Mesendoderm (in vitro differentiated cells): ENCODE data around the gene SLC35F1.

Source experiments
- DNase-seq: peaks from one replicate; pipeline ENCODE4 v3.0.0; 2013
- H2AK5ac ChIP-seq: 2 replicates; pipeline ENCODE4 v1.6.1; 2013; ENCODE audit warnings: low read length, inconsistent platforms
- H2BK120ac ChIP-seq: 2 replicates; pipeline ENCODE4 v1.6.1; 2013; ENCODE audit warnings: low read depth, mild to moderate bottlenecking, low read length, moderate library complexity, mixed read lengths
- H2BK15ac ChIP-seq: replicated peaks from 2 replicates; pipeline ENCODE4 v1.6.1; 2013; ENCODE audit warnings: low read depth, mild to moderate bottlenecking, moderate library complexity
- H2BK5ac ChIP-seq: 2 replicates; pipeline ENCODE4 v1.6.1; 2013; ENCODE audit warnings: low read length, inconsistent platforms
- H3K18ac ChIP-seq: 2 replicates; pipeline ENCODE4 v1.6.1; 2013; ENCODE audit warnings: mild to moderate bottlenecking, low read length, mixed read lengths
- H3K23ac ChIP-seq: one replicate; pipeline ENCODE4 v1.6.1; 2013; ENCODE audit warnings: low read length
- H3K27ac ChIP-seq: 2 replicates; pipeline ENCODE4 v1.5.1; 2013; ENCODE audit warnings: low read depth, mild to moderate bottlenecking, inconsistent platforms, low read length, moderate library complexity
- H3K27me3 ChIP-seq: 2 replicates; pipeline ENCODE4 v1.6.1; 2013; ENCODE audit warnings: low read length, control low read depth, mild to moderate bottlenecking, inconsistent platforms; ENCODE audit not compliant: insufficient read depth, poor library complexity
- H3K36me3 ChIP-seq: 2 replicates; pipeline ENCODE4 v1.6.1; 2013; ENCODE audit warnings: low read length, inconsistent platforms; ENCODE audit not compliant: control insufficient read depth, insufficient read depth
- H3K4ac ChIP-seq: one replicate; pipeline ENCODE4 v1.6.1; 2013; ENCODE audit warnings: low read depth, mild to moderate bottlenecking, low read length, moderate library complexity
- H3K4me1 ChIP-seq: 2 replicates; pipeline ENCODE4 v1.6.1; 2013; ENCODE audit warnings: low read depth, low read length, inconsistent platforms; ENCODE audit not compliant: control insufficient read depth
- H3K4me2 ChIP-seq: 2 replicates; pipeline ENCODE4 v1.6.1; 2013; ENCODE audit warnings: low read length
- H3K4me3 ChIP-seq: 2 replicates; pipeline ENCODE4 v1.5.1; 2013; ENCODE audit warnings: mild to moderate bottlenecking, low read length
- H3K56ac ChIP-seq: one replicate; pipeline ENCODE4 v1.6.1; 2013; ENCODE audit warnings: low read length
- H3K79me1 ChIP-seq: 2 replicates; pipeline ENCODE4 v1.6.1; 2013; ENCODE audit warnings: low read length, inconsistent platforms
- H3K79me2 ChIP-seq: 2 replicates; pipeline ENCODE4 v1.6.1; 2013; ENCODE audit warnings: mild to moderate bottlenecking, low read length; ENCODE audit not compliant: control insufficient read depth, insufficient read depth
- H3K9ac ChIP-seq: 2 replicates; pipeline ENCODE4 v1.6.1; 2013; ENCODE audit warnings: low read length, inconsistent platforms
- H4K5ac ChIP-seq: one replicate; pipeline ENCODE4 v1.6.1; 2013; ENCODE audit warnings: low read length
- H4K8ac ChIP-seq: one replicate; pipeline ENCODE4 v1.6.1; 2013; ENCODE audit warnings: low read depth, mild to moderate bottlenecking, control low read depth, low read length, moderate library complexity
- WGBS: extraction: QIAGEN DNeasy Blood & Tissue Kit; methylation state at CpG from one replicate; pipeline ENCODE4 v1.1.7; 2013; ENCODE audit warnings: low lambda C conversion rate, missing lambda C conversion rate; ENCODE audit not compliant: insufficient coverage; ENCODE audit errors: extremely low coverage; 5-methylcytosine and 5-hydroxymethylcytosine counted together

The SLC35F1 gene

GRCh38 chr6:118123503-118124037 is 216.5 kb downstream of the SLC35F1 start:
- H2BK5ac ChIP-seq, result no peak overlapping the region
- H3K79me2 ChIP-seq, result no peaks in the 10 kb centered on the region
- no peaks in the 10 kb centered on the region for H3K79me1 ChIP-seq
- H3K27ac ChIP-seq, result no peak overlapping the region
- H3K23ac ChIP-seq, result no peak overlapping the region
- no peaks in the 10 kb centered on the region for H3K27me3 ChIP-seq
- H3K56ac ChIP-seq, result no peak overlapping the region
- no peak overlapping the region for H3K4me2 ChIP-seq
- no peak overlapping the region for H3K9ac ChIP-seq
- WGBS, result no CpG with 5 or more reads among the region's 1 CpG
- H4K8ac ChIP-seq, result no peak overlapping the region
- no peak overlapping the region for H2AK5ac ChIP-seq
- no peaks in the 10 kb centered on the region for H3K36me3 ChIP-seq
- no peak overlapping the region for H2BK120ac ChIP-seq
- no peak overlapping the region for H3K4me3 ChIP-seq
- no peak overlapping the region for H3K18ac ChIP-seq
- no peak overlapping the region for H4K5ac ChIP-seq
- no peak for DNase-seq
- no peaks in the 10 kb centered on the region for H3K4me1 ChIP-seq
- no peak overlapping the region for H3K4ac ChIP-seq
- H2BK15ac ChIP-seq, result no peak overlapping the region

- no peak overlapping the region for H4K5ac ChIP-seq
- no peak overlapping the region for H2AK5ac ChIP-seq
- no peak overlapping the region for H2BK120ac ChIP-seq
- no peaks in the 10 kb centered on the region for H3K36me3 ChIP-seq
- no peak overlapping the region for H3K27ac ChIP-seq
- H3K4me3 ChIP-seq, result no peak overlapping the region
- no peak overlapping the region for H3K4me2 ChIP-seq
- no peak overlapping the region for H4K8ac ChIP-seq
- no peaks in the 10 kb centered on the region for H3K79me1 ChIP-seq
- no CpG with 5 or more reads among the region's 2 CpGs for WGBS
- no peak overlapping the region for H3K9ac ChIP-seq
- H3K27me3 ChIP-seq, result no peaks in the 10 kb centered on the region
- H2BK5ac ChIP-seq, result no peak overlapping the region
- no peak overlapping the region for H3K4ac ChIP-seq
- H3K23ac ChIP-seq, result no peak overlapping the region
- no peak overlapping the region for H2BK15ac ChIP-seq
- DNase-seq, result no peak
- H3K18ac ChIP-seq, result no peak overlapping the region
- H3K56ac ChIP-seq, result no peak overlapping the region
- H3K4me1 ChIP-seq, result no peaks in the 10 kb centered on the region
- H3K79me2 ChIP-seq, result no peaks in the 10 kb centered on the region
Observed at GRCh38 chr6:118124851-118125250, 217.8 kb downstream of the SLC35F1 start.

GRCh38 chr6:118128755-118129154 is 221.7 kb downstream of the SLC35F1 start:
- Histone ChIP-seq H3K4me1 (no peaks in the 10 kb centered on the region), H3K23ac (no peak overlapping the region), H3K79me1 (no peaks in the 10 kb centered on the region), H3K4me3 (no peak overlapping the region), H3K4ac (no peak overlapping the region), H2BK5ac (no peak overlapping the region), H3K9ac (no peak overlapping the region), H3K27ac (no peak overlapping the region), H3K27me3 (no peaks in the 10 kb centered on the region), H2BK120ac (no peak overlapping the region), H4K5ac (no peak overlapping the region), H2BK15ac (no peak overlapping the region), H3K79me2 (no peaks in the 10 kb centered on the region), H2AK5ac (no peak overlapping the region), H3K56ac (no peak overlapping the region), H4K8ac (no peak overlapping the region), H3K36me3 (no peaks in the 10 kb centered on the region), H3K18ac (no peak overlapping the region), H3K4me2 (no peak overlapping the region)
- DNase-seq, result no peak

DNA sequence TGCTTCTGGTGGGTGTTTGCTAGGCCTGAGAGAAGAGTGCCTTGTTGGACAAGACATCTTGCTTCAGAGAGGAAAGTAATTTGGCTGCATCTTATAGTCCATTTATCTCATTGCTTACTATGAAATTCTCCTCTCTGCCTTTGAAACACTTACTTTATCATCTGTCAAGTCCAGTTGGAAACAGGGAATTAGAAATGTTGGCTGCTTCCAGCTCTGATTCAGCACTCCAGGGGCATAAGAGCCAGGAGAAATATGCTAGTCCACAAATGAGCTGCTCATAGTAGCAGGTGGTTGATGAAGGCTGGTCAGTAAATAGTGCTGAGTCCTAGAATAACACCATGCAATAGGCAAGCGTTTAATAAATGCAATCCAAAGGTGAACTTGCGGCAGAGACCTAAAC is 227.1 kb downstream of the SLC35F1 start:
- Histone ChIP-seq H2AK5ac (no peak overlapping the region), H3K4me2 (no peak overlapping the region), H4K8ac (no peak overlapping the region), H2BK15ac (no peak overlapping the region), H3K56ac (no peak overlapping the region), H3K27ac (no peak overlapping the region), H3K9ac (no peak overlapping the region), H3K4ac (no peak overlapping the region), H3K4me3 (no peak overlapping the region), H3K79me1 (no peaks in the 10 kb centered on the region), H3K36me3 (no peaks in the 10 kb centered on the region), H4K5ac (no peak overlapping the region), H3K23ac (no peak overlapping the region), H3K4me1 (no peaks in the 10 kb centered on the region), H3K18ac (no peak overlapping the region), H2BK5ac (no peak overlapping the region), H3K27me3 (no peaks in the 10 kb centered on the region), H2BK120ac (no peak overlapping the region), H3K79me2 (no peaks in the 10 kb centered on the region)
- no CpG with 5 or more reads among the region's 2 CpGs for WGBS
- DNase-seq, result no peak

DNA sequence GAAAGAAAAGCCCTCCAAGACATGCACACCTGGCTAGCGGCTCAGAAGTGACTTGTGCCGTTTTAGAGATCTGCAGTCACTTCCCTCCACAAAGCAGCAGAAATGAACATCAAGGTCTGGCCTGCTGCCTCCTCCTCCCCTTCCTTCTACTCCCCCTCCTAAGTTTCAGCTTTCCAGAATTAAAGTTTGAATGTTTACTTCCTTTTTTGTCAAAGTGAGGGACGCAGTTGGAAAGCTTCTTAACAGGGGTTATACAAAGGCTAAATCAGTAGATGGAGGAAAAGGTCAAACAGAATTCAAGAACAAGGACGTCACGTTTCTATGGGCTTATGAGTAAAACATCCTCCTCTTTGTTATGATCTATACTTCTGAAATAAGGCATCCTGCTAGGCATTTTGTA is 227.7 kb downstream of the SLC35F1 start:
- H3K27ac ChIP-seq, result no peak overlapping the region
- no peak overlapping the region for H3K9ac ChIP-seq
- H3K79me2 ChIP-seq, result no peaks in the 10 kb centered on the region
- no peaks in the 10 kb centered on the region for H3K36me3 ChIP-seq
- no peak overlapping the region for H3K23ac ChIP-seq
- no peak overlapping the region for H2BK15ac ChIP-seq
- no peak overlapping the region for H3K4me2 ChIP-seq
- no CpG with 5 or more reads among the region's 5 CpGs for WGBS
- H2BK120ac ChIP-seq, result no peak overlapping the region
- H2BK5ac ChIP-seq, result no peak overlapping the region
- no peak for DNase-seq
- H4K8ac ChIP-seq, result no peak overlapping the region
- H3K4ac ChIP-seq, result no peak overlapping the region
- no peak overlapping the region for H3K56ac ChIP-seq
- no peak overlapping the region for H4K5ac ChIP-seq
- H3K27me3 ChIP-seq, result no peaks in the 10 kb centered on the region
- no peak overlapping the region for H3K18ac ChIP-seq
- H3K4me3 ChIP-seq, result no peak overlapping the region
- H2AK5ac ChIP-seq, result no peak overlapping the region
- H3K79me1 ChIP-seq, result no peaks in the 10 kb centered on the region
- H3K4me1 ChIP-seq, result no peaks in the 10 kb centered on the region

DNA sequence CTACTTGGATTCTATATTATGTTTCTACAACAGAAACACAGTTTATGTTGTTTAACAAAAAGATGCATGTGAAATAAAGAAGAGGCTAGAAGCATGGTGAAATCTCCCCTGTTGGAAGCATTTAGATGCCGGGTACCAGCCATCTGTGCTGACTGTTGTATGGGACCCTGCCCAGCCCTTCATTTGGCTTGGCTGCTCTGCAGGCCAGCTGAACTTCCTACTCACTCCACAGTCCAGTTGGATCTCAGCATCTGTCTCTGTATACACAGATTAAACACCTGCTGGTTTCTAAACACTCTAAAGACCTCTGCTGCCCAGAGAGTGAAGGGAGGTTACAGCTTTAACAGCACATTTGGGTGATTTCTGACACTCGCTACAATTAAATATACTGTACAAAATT is 228.3 kb downstream of the SLC35F1 start:
- no CpG with 5 or more reads among the region's 2 CpGs for WGBS
- Histone ChIP-seq H3K79me2 (no peaks in the 10 kb centered on the region), H2AK5ac (no peak overlapping the region), H3K23ac (no peak overlapping the region), H3K4me2 (no peak overlapping the region), H2BK5ac (no peak overlapping the region), H3K4me1 (no peaks in the 10 kb centered on the region), H3K79me1 (no peaks in the 10 kb centered on the region), H2BK15ac (no peak overlapping the region), H4K8ac (no peak overlapping the region), H3K4me3 (no peak overlapping the region), H3K36me3 (no peaks in the 10 kb centered on the region), H3K27me3 (no peaks in the 10 kb centered on the region), H3K18ac (no peak overlapping the region), H2BK120ac (no peak overlapping the region), H3K9ac (no peak overlapping the region), H4K5ac (no peak overlapping the region), H3K27ac (no peak overlapping the region), H3K4ac (no peak overlapping the region), H3K56ac (no peak overlapping the region)
- DNase-seq, result no peak
